GM19193 (cell line): ENCODE measurements around the gene SDHAF2.
A peak's percentile ranks its signal among the peaks of the same experiment; 100 is the strongest.

Source experiments
- POLR2A ChIP-seq: IDR thresholded peaks from 4 replicates; pipeline ENCODE4 v1.6.1; 2011; ENCODE audit not compliant: insufficient read depth, insufficient read length; ENCODE audit errors: extremely low read depth

The SDHAF2 gene

DNA sequence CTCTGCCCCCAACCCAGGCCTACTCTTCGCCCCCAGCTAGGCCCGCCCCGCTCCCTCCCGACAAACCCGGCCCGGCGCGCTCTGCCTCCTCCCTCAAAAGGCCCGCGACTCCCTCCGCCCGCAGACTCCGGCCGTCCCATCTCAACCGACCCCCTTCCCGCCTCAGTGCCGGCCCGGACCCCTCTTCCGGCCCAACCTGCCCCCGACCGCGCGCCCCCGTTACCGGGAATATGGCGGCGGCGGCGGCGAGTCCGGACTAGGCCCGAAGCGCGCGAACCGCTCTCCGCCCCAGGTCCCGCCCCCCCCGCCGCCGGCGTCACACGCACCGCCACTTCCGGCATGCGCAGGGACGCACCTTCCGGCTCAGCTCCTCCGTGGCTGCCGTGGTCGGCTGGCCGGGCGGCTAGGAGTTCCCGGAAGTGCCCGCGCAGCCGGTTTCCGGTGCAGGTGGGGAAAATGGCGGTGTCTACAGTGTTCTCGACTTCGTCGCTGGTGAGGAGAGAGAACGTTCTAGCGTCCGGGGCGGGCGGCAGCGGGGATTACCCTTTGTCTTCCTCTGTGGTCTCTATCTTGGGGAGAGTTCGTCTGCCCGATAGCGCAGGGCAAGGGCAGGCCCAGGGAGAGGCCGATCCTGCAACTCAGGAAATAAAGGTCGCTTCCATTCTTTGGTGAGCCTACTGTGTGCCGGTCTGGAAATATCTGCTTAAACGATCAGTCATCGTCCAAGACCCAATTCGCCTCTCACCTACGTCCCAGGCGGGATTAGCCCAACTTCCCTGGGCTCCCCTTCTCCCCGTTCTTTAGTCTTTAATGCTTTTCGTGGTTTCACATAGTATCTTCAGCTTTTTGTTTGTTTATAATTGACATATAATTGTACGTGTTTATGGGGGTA is at the start of gene SDHAF2, which contains the start of gene CPSF7:
TSS of gene SDHAF2 (plus strand) at position 434 of the 892 bp plus-strand sequence. CDS start at position 457, 23 bp downstream.
TSS of gene CPSF7 (minus strand) at position 285 of the 892 bp plus-strand sequence. CDS start 740 bp downstream, outside the sequence.
- TF ChIP-seq POLR2A: peak; percentile 94

DNA sequence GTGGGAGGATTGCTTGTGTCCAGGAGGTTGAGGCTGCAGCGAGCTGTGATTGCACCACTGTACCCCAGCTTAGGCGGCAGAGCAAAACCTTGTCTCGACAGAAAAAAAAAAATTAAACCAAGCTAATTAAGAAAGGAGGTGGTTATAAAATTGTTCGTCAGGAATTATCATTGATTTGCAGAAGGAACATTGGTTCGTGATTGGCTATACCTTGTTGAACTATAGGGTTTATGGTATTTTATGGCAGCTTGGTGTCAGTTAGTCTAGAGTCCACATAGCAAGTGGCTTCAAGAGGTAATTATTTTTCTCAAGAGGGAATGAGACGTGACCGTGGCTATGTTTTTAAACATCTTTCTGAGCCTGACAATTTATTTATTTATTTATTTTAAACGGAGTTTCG is 49.0 kb upstream of the SDHAF2 start:
- TF ChIP-seq POLR2A: no peak

GRCh38 chr11:61384271-61385242 is 45.4 kb upstream of the SDHAF2 start:
- TF ChIP-seq POLR2A: no peak

- no peak for TF ChIP-seq POLR2A
Measured at GRCh38 chr11:61390161-61390560, 39.8 kb upstream of the SDHAF2 start.

DNA sequence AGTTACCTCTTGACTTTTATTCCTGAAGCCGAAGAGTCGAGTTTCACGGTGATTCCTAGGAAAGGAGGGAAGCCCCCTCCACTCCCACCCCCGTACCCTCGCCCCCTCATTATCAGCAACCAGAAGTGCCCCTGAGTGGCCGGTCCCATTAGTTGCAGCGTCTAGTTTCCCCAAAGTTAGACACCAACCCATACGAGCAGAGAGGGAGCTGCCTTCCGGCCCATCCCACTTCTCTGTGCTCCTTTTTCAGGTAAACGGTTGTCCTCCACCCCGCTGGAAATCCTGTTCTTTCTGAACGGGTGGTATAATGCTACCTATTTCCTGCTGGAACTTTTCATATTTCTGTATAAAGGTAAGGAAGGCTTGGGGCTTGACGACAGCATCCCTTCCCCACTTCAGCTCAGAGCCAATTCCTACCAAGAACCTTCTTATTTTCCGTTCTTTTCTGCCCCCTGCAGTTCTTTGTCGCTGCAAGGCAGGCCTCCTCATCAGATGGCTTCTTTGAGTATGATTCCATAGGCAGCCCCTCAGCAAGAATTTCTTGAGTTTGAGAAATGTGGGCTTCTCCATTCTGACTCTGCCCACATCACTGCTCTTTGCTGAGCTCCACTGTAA is 36.8 kb upstream of the SDHAF2 start:
- TF ChIP-seq POLR2A: no peak

DNA sequence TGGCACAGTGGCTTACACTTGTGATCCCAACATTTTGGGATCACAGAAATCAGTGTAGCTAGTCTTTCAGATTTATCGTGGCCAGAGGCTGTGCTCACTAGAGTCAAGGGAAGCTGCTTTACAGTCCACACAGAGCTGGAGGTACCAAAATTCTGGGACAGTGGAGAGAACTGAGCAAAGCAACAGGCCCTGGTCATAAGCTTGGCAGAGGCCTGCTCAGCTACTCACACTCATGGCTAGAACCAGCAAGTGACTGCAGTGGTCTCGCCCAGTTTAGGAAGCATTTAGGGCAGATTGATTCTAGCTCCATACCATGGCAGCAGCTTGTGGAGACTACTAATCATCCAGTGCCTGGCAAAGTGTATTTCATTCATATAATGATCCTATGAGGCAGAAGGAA is 28.8 kb upstream of the SDHAF2 start:
- no peak for TF ChIP-seq POLR2A

DNA sequence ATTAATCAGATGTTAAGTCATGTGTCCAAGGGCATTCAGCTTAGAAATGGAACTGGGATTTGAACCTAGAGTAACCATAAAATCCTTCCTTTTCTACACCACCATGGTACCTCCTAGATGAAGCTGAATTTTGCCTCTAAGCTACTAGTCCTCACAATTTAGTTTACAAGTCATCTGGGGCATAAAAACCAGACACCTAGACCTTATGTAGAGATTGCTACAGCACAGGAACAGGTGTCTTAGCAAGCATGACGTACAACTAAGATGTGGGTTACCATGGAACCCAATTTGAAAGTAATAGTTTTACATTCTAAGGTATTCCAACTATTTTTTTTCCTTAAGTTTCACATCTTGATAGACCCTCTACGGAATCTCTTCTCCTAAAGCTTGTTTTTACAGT is 28.4 kb upstream of the SDHAF2 start:
- TF ChIP-seq POLR2A: no peak

GRCh38 chr11:61403658-61404057 is 26.3 kb upstream of the SDHAF2 start:
- TF ChIP-seq POLR2A: no peak

GRCh38 chr11:61404103-61404502 is 25.8 kb upstream of the SDHAF2 start:
- TF ChIP-seq POLR2A: no peak

DNA sequence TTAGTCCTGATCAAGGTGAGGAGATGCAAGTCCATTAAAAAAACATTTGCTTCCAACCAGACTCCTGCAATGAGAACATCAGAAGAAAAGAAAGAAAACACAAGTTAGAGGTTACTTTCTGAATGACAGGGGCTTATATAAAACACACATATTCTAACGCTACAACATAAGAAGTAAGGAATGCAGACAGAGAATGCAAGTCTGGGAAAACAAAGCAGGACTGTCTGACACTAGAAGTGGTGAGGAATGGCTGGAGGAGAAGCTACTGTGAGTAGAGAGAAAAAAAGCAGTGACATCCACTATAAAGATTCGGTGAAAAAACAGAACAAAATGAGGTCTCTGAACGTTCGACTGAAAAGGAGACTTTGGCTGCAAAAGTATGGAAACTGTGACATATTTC is 25.3 kb upstream of the SDHAF2 start:
- no peak for TF ChIP-seq POLR2A

GRCh38 chr11:61406067-61406466 is 23.9 kb upstream of the SDHAF2 start:
- no peak for TF ChIP-seq POLR2A

DNA sequence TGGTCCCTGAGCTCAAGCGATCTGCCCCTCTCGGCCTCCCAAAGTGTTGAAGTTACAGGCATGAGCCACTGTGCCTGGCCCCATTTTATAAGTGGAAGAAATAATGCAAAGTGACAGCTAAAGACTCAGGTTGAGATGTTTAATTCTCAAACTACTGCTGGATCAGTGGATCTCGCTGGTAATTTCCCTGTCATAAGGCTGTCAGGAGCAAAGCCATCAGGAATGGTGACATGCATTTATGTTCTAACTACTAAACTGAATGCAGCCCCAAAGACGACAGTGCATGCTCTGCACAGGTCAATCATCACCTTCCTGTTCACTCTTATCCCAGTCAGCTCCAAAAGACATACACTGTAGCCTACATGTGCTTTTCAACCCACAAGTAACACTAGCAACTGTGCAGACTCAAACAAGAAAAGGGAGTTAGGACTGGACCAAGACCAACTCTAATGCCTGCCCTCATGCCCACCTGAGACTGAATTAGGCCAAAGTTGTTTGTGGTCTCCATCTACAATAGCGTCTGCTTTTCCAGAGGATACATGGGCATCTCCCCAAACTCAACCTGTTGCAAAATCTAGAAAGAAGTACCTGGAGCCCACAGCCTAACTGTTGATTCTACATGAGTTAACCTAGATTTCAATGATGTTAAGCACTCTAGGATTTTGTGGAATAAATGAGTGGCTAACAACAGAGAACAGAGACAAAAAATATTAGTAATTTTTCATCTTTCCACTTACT is 22.8 kb upstream of the SDHAF2 start:
- no peak for TF ChIP-seq POLR2A

DNA sequence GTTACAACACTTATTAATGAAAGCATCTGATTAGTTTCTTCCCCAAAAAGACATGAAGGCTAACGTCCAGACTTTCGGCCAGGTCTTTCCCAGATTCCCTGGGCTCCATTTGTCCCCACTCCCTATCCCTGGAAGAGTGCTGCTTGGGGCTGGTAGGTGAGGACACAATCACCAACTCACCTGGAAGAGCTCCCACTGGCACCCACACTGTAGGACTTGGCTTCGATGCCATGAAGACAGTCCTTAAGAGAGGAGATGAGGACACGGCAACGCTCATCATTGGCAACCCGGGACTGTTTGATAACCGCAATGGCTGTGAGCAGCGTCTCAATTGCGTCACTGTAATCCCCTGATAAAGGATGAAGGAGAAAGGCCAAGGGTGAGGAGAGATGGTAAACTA is 18.3 kb upstream of the SDHAF2 start:
- no peak for TF ChIP-seq POLR2A

- no peak for TF ChIP-seq POLR2A
Measured at GRCh38 chr11:61413496-61413895, 16.4 kb upstream of the SDHAF2 start.

- no peak for TF ChIP-seq POLR2A
Measured at GRCh38 chr11:61414547-61414946, 15.4 kb upstream of the SDHAF2 start.

- no peak for TF ChIP-seq POLR2A
Measured at GRCh38 chr11:61415381-61415780, 14.5 kb upstream of the SDHAF2 start.
